ENCODE results near the gene IQSEC2.

IQSEC2 gene

GRCh38 chrX:53319614-53320542, 38.5 kb upstream of the IQSEC2 start:
- no peak for TF ChIP-seq CTCF (IDR thresholded peaks at IDR 0.05; ENCODE audit: low read depth, low read length)
- TF ChIP-seq EZH2phosphoT487 (IDR thresholded peaks at IDR 0.05; ENCODE audit: low read depth), result no peak
- peak overlapping the region; percentile 79 for H3K4me2 ChIP-seq (ENCODE audit: low read length)
- peaks cover 53% of the 10 kb centered on the region for H3K27me3 ChIP-seq (ENCODE audit: low read depth, low read length)
- H3K4me3 ChIP-seq (ENCODE audit: low read length), result peak overlapping the region; percentile 77
- peaks cover 14% of the 10 kb centered on the region for H3K4me1 ChIP-seq (ENCODE audit: low read length)
- H3K9me3 ChIP-seq (ENCODE audit: insufficient read depth, low read length), result no peaks in the 10 kb centered on the region
- H2AFZ ChIP-seq (ENCODE audit: low read depth, low read length), result no peak overlapping the region
- H4K20me1 ChIP-seq (ENCODE audit: insufficient read depth, low read length), result no peaks in the 10 kb centered on the region
- 0 out of 2 replicates have a peak overlapping the region, but pooled peaks have one; percentile 17 for H3K9ac ChIP-seq (ENCODE audit: low read length)
- no peaks in the 10 kb centered on the region for H3K79me2 ChIP-seq (ENCODE audit: low read length)
- no peaks in the 10 kb centered on the region for H3K36me3 ChIP-seq (replicated peaks; ENCODE audit: low read depth, low read length)
- H3K27ac ChIP-seq (ENCODE audit: low read length), result no peak overlapping the region

GRCh38 chrX:53318766-53319353, 37.5 kb upstream of the IQSEC2 start:
- H3K79me2 ChIP-seq (ENCODE audit: low read length), result no peaks in the 10 kb centered on the region
- 0 out of 2 replicates have a peak, but pooled peaks cover 9% of the 10 kb centered on the region for H3K4me1 ChIP-seq (ENCODE audit: low read length)
- no peak overlapping the region for H3K27ac ChIP-seq (ENCODE audit: low read length)
- H3K36me3 ChIP-seq (replicated peaks; ENCODE audit: low read depth, low read length), result no peaks in the 10 kb centered on the region
- H2AFZ ChIP-seq (ENCODE audit: low read depth, low read length), result no peak overlapping the region
- H3K4me2 ChIP-seq (ENCODE audit: low read length), result no peak overlapping the region
- H3K9ac ChIP-seq (ENCODE audit: low read length), result no peak overlapping the region
- H3K9me3 ChIP-seq (ENCODE audit: insufficient read depth, low read length), result no peaks in the 10 kb centered on the region
- peaks cover 48% of the 10 kb centered on the region for H3K27me3 ChIP-seq (ENCODE audit: low read depth, low read length)
- TF ChIP-seq CTCF (IDR thresholded peaks at IDR 0.05; ENCODE audit: low read depth, low read length) (no peak), EZH2phosphoT487 (IDR thresholded peaks at IDR 0.05; ENCODE audit: low read depth) (no peak)
- no peak overlapping the region for H3K4me3 ChIP-seq (ENCODE audit: low read length)
- no peaks in the 10 kb centered on the region for H4K20me1 ChIP-seq (ENCODE audit: insufficient read depth, low read length)

GRCh38 chrX:53317365-53318069, 36.1 kb upstream of the IQSEC2 start:
- Histone ChIP-seq H3K9ac (ENCODE audit: low read length) (no peak overlapping the region), H4K20me1 (ENCODE audit: insufficient read depth, low read length) (no peaks in the 10 kb centered on the region), H3K4me3 (ENCODE audit: low read length) (no peak overlapping the region), H3K27me3 (ENCODE audit: low read depth, low read length) (peaks cover 35% of the 10 kb centered on the region), H3K36me3 (replicated peaks; ENCODE audit: low read depth, low read length) (no peaks in the 10 kb centered on the region), H3K4me2 (ENCODE audit: low read length) (no peak overlapping the region), H2AFZ (ENCODE audit: low read depth, low read length) (0 out of 2 replicates have a peak overlapping the region, but pooled peaks have one; percentile 21), H3K27ac (ENCODE audit: low read length) (no peak overlapping the region), H3K9me3 (ENCODE audit: insufficient read depth, low read length) (no peaks in the 10 kb centered on the region), H3K4me1 (ENCODE audit: low read length) (peaks cover 16% of the 10 kb centered on the region), H3K79me2 (ENCODE audit: low read length) (no peaks in the 10 kb centered on the region)
- no peak for TF ChIP-seq EZH2phosphoT487 (IDR thresholded peaks at IDR 0.05; ENCODE audit: low read depth)
- TF ChIP-seq CTCF (IDR thresholded peaks at IDR 0.05; ENCODE audit: low read depth, low read length), result peak; percentile 73

- no peak overlapping the region for H3K27ac ChIP-seq (ENCODE audit: low read length)
- H3K9ac ChIP-seq (ENCODE audit: low read length), result no peak overlapping the region
- peaks cover 16% of the 10 kb centered on the region for H3K4me1 ChIP-seq (ENCODE audit: low read length)
- H3K4me3 ChIP-seq (ENCODE audit: low read length), result no peak overlapping the region
- no peak overlapping the region for H3K4me2 ChIP-seq (ENCODE audit: low read length)
- H3K36me3 ChIP-seq (replicated peaks; ENCODE audit: low read depth, low read length), result no peaks in the 10 kb centered on the region
- no peaks in the 10 kb centered on the region for H3K79me2 ChIP-seq (ENCODE audit: low read length)
- H3K9me3 ChIP-seq (ENCODE audit: insufficient read depth, low read length), result no peaks in the 10 kb centered on the region
- no peaks in the 10 kb centered on the region for H4K20me1 ChIP-seq (ENCODE audit: insufficient read depth, low read length)
- H3K27me3 ChIP-seq (ENCODE audit: low read depth, low read length), result peaks cover 28% of the 10 kb centered on the region
- H2AFZ ChIP-seq (ENCODE audit: low read depth, low read length), result no peak overlapping the region
- TF ChIP-seq EZH2phosphoT487 (IDR thresholded peaks at IDR 0.05; ENCODE audit: low read depth), result no peak
- TF ChIP-seq CTCF (IDR thresholded peaks at IDR 0.05; ENCODE audit: low read depth, low read length), result no peak
Observed at GRCh38 chrX:53316860-53317237, 35.5 kb upstream of the IQSEC2 start.
